A673 (cell line): ENCODE measurements around the gene ARL16. TPM values are rescaled to one million over a fixed set of nuclear protein-coding genes. Genes with fewer than 3 reads are reported as not detected.
A peak's percentile ranks its signal among the peaks of the same experiment; 100 is the strongest.

Experiments used
- BruUV-seq: library from RNA; stranded (reverse); fragments of 400-500 nt; replicated peaks from 2 replicates; lab custom pipeline; 2021; lab: Mats Ljungman, UMichigan
- CTCF ChIA-PET: fragments of 300-600 bp; sonication (Branson Sonifier 250); formaldehyde crosslinking; loops from one replicate; lab custom pipeline; 2022; ENCODE audit warnings: antibody characterized with exemption; lab: Charles Lee
- POLR2A ChIA-PET: fragments of 300-600 bp; sonication (Branson Sonifier 250); formaldehyde crosslinking; loops from one replicate; lab custom pipeline; 2022; ENCODE audit warnings: antibody characterized with exemption; ENCODE audit not compliant: low non-redundant PET; lab: Charles Lee
- DNase-seq: peaks from one replicate; pipeline ENCODE4 v3.0.0-alpha.2; 2015; ENCODE audit warnings: low spot score
- H3K27ac ChIP-seq: fragments of 200-600 bp; sonication (generic); 2 replicates; pipeline ENCODE4 v1.5.1; 2016; ENCODE audit warnings: mixed run types, low read depth, mild to moderate bottlenecking, mixed read lengths, antibody characterized with exemption, low read length; ENCODE audit not compliant: poor library complexity, severe bottlenecking
- H3K27me3 ChIP-seq: fragments of 200-600 bp; sonication (generic); replicated peaks from 2 replicates; pipeline ENCODE4 v1.6.1; 2017; ENCODE audit warnings: mixed run types, low read depth, mild to moderate bottlenecking, mixed read lengths, antibody characterized with exemption, low read length; ENCODE audit not compliant: insufficient read depth, poor library complexity
- H3K36me3 ChIP-seq: fragments of 200-600 bp; sonication (generic); 2 replicates; pipeline ENCODE4 v1.6.1; 2016; ENCODE audit warnings: mixed run types, mild to moderate bottlenecking, mixed read lengths, antibody characterized with exemption, low read length; ENCODE audit not compliant: insufficient read depth, poor library complexity, severe bottlenecking
- H3K4me1 ChIP-seq: fragments of 200-600 bp; sonication (generic); 2 replicates; pipeline ENCODE4 v1.6.1; 2017; ENCODE audit warnings: mixed run types, mild to moderate bottlenecking, mixed read lengths, antibody characterized with exemption, low read length; ENCODE audit not compliant: insufficient read depth, poor library complexity, severe bottlenecking
- H3K4me3 ChIP-seq: fragments of 200-600 bp; sonication (generic); 2 replicates; pipeline ENCODE4 v1.5.1; 2016; ENCODE audit warnings: low read depth, mixed run types, mild to moderate bottlenecking, mixed read lengths, low read length; ENCODE audit not compliant: poor library complexity, severe bottlenecking
- H3K9me3 ChIP-seq: fragments of 200-600 bp; sonication (generic); 2 replicates; pipeline ENCODE4 v1.6.1; 2016; ENCODE audit warnings: mixed run types, low read depth, mild to moderate bottlenecking, mixed read lengths, antibody characterized with exemption, low read length; ENCODE audit not compliant: poor library complexity, severe bottlenecking
- EZH2 ChIP-seq: fragments of 200-600 bp; sonication (generic); IDR thresholded peaks from 2 replicates; pipeline ENCODE4 v1.6.1; 2017; ENCODE audit warnings: borderline replicate concordance, low read depth, mild to moderate bottlenecking, mixed read lengths, antibody characterized with exemption, low read length; ENCODE audit not compliant: poor library complexity, severe bottlenecking
- intact Hi-C: fragments of 100-400 bp; cut with micrococcal nuclease; formaldehyde crosslinking; loops from one replicate; pipeline ENCODE4 v1.10.0; 2022; ENCODE audit not compliant: unreplicated experiment
- total RNA-seq: library from RNA; stranded (reverse); gene quantifications from 2 replicates; pipeline ENCODE4 v1.2.3, GENCODE V29; 2021
- TF ChIP-seq, protein P1 (sequence below): fragments of 300-800, 200-600 bp; sonication (generic); conservative IDR thresholded peaks from 2 replicates; pipeline ENCODE4 v1.5.1; 2017; ENCODE audit warnings: low read depth, mild to moderate bottlenecking, antibody characterized with exemption, low read length, moderate library complexity, mixed read lengths

ARL16 gene
- total RNA-seq, 1 experiment from 2014 or later = 62.8 TPM

DNA sequence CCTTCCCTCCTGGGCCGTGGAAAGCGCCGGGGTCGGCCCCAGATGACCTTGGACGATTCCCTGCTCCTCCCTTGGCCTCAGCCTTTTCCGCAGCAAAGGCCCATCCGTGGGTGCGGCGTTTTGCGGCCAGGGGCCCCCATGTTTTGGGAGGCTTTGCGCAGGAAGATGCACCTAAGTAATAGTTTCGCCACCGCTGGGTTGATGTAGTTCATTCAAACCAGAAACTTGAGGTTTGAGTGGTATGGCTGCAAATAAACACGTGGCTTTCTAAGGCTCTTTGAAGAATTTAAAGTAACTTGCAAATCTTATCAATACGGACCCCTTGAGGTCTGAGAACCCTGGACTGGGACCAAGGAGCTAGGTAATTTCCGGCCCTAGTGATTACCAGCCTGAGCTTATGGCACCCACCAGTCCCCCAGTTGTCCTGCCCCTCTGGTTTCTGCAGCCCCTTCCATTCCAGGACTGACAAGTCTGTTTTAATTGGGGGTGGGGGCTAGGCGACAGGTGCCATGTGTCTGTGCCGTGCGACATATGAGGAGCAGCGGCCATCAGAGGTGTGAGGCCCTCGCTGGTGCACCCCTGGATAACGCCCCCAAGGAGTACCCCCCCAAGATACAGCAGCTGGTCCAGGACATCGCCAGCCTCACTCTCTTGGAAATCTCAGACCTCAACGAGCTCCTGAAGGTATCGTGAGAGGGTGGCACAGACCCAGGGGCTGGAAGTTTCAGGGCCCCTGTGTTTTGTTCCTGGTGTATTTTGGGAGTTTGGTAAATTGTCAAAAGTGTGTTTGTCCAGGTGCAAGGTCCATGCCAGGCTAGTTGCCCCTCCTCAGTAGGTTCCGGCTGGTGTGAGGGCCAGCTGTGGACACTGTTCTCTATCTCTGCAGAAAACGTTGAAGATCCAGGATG, 20.4 kb upstream of the ARL16 start:
- Histone ChIP-seq H3K27me3 (no peaks in the 10 kb centered on the region), H3K4me1 (peaks cover 23% of the 10 kb centered on the region), H3K4me3 (peak overlapping the region; percentile 98), H3K36me3 (peaks cover 62% of the 10 kb centered on the region), H3K9me3 (no peaks in the 10 kb centered on the region), H3K27ac (peak overlapping the region; percentile 97)
- DNase-seq = no peak
- TF ChIP-seq, protein P1, sequence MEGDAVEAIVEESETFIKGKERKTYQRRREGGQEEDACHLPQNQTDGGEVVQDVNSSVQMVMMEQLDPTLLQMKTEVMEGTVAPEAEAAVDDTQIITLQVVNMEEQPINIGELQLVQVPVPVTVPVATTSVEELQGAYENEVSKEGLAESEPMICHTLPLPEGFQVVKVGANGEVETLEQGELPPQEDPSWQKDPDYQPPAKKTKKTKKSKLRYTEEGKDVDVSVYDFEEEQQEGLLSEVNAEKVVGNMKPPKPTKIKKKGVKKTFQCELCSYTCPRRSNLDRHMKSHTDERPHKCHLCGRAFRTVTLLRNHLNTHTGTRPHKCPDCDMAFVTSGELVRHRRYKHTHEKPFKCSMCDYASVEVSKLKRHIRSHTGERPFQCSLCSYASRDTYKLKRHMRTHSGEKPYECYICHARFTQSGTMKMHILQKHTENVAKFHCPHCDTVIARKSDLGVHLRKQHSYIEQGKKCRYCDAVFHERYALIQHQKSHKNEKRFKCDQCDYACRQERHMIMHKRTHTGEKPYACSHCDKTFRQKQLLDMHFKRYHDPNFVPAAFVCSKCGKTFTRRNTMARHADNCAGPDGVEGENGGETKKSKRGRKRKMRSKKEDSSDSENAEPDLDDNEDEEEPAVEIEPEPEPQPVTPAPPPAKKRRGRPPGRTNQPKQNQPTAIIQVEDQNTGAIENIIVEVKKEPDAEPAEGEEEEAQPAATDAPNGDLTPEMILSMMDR = no peak
- TF ChIP-seq EZH2 = no peak
- POLR2A ChIA-PET = no interaction called here
- intact Hi-C loops = no loop called here
- no TSS peak for BruUV-seq
- CTCF ChIA-PET = no interaction called here

DNA sequence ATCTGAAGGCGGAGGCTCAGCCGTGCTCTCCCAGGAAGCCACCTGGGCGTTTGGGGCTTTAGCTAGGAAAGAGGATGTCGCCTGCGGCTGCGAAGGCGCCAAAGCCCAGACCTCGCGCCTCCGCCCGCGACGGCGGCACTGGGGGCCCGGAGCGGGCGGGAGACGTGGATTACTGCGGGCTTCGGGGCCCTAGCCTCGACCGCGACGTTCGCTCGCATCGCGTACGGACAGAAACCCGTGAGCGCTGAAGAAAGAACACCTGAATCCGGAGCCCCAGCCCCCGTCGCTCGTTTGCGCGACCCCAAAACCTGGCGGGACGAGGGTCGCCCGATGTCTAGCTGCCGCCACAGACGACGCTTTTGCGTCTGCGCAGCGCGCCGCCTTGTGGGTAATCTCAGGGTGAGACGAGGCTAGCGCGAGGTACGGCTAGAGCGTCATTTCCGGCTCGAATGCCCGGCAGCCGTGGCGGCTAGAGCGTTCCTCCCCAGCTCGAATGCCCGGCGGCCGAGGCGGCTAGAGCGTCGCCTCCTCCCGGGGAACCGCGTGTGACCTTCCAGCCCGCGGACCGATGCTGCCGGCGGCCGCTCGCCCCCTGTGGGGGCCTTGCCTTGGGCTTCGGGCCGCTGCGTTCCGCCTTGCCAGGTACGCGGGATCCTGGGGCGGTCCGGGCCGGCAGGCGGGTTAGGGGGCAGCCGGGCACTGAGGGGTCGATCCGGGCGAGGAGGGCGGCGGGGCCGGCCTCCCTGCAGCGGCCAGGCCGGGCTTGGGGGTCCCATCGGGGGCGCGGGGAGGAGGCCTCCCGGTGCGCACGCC, 19.5 kb upstream of the ARL16 start, which contains the start of gene MRPL12:
TSS of gene MRPL12 (plus strand) at position 434 of the 813 bp plus-strand sequence. CDS start at position 569, 135 bp downstream.
- DNase-seq = peak; percentile 97
- Histone ChIP-seq H3K9me3 (no peaks in the 10 kb centered on the region), H3K4me1 (peaks cover 23% of the 10 kb centered on the region), H3K27me3 (no peaks in the 10 kb centered on the region), H3K27ac (peak within 1 kb of the TSS; percentile 97), H3K36me3 (peaks cover 69% of the 10 kb centered on the region), H3K4me3 (peak within 1 kb of the TSS; percentile 98)
- ChIA-PET POLR2A (no interaction called here), CTCF (no interaction called here)
- BruUV-seq = no TSS peak
- intact Hi-C loops = no loop called here
- no peak for TF ChIP-seq EZH2
- TF ChIP-seq, protein P1 = no peak

DNA sequence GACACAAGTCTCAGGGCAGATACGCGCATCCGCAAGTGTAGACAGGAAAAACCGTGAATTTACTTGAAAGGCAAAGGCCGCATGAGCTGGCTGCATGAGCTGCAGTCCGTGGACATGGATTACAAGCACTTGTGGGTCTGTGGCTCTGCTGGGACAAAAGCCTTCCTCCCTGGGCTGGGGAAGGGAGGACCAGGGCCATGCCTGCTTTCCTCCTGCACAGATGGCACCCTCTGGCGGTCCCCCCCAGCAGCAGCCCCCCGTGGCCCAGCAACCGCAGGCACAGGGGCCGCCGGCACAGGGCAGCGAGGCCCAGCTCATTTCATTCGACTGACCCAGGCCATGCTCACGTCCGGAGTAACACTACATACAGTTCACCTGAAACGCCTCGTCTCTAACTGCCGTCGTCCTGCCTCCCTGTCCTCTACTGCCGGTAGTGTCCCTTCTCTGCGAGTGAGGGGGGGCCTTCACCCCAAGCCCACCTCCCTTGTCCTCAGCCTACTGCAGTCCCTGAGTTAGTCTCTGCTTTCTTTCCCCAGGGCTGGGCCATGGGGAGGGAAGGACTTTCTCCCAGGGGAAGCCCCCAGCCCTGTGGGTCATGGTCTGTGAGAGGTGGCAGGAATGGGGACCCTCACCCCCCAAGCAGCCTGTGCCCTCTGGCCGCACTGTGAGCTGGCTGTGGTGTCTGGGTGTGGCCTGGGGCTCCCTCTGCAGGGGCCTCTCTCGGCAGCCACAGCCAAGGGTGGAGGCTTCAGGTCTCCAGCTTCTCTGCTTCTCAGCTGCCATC, 17.9 kb upstream of the ARL16 start:
- H3K4me3 ChIP-seq = peak overlapping the region; percentile 98
- H3K9me3 ChIP-seq = no peaks in the 10 kb centered on the region
- POLR2A ChIA-PET = interaction anchor here (0.7 kb wide), 1 partner anchor 365 kb away, joined by 3 read pairs; no protein-coding TSS in a partner anchor
- CTCF ChIA-PET = no interaction called here
- TF ChIP-seq EZH2 = no peak
- TF ChIP-seq, protein P1 = 0 out of 2 replicates have a peak, but pooled peaks have one; percentile 9
- peaks cover 23% of the 10 kb centered on the region for H3K4me1 ChIP-seq
- H3K27me3 ChIP-seq = no peaks in the 10 kb centered on the region
- no TSS peak for BruUV-seq
- H3K27ac ChIP-seq = peak overlapping the region; percentile 97
- DNase-seq = no peak
- peaks cover 62% of the 10 kb centered on the region for H3K36me3 ChIP-seq
- intact Hi-C loops = no loop called here
